ENCODE measurements around the gene PRSS37. TPM values are rescaled to one million over a fixed set of nuclear protein-coding genes. Genes with fewer than 3 reads are reported as not detected.

Gene PRSS37
- total RNA-seq, 1 experiment from 2014 or later: not detected

- Histone ChIP-seq H3K4me1 (ENCODE audit: control insufficient read depth in 1 of 2, insufficient read depth in 2 of 2, low read length in 2 of 2) (no peaks in the 10 kb centered on the region; a peak in 1 of 4 replicates), H3K27ac (ENCODE audit: low read depth, low read length) (no peak overlapping the region), H3K36me3 (ENCODE audit: control insufficient read depth in 1 of 2, insufficient read depth in 2 of 2, low read length in 2 of 2) (no peaks in the 10 kb centered on the region), H3K9ac (ENCODE audit: low read length) (no peak overlapping the region), H3K27me3 (ENCODE audit: insufficient read depth, low read length) (no peaks in the 10 kb centered on the region), H3K9me3 (ENCODE audit: control insufficient read depth in 1 of 2, insufficient read depth in 1 of 2, low read depth in 1 of 2, low read length in 2 of 2) (no peaks in the 10 kb centered on the region), H3K4me2 (ENCODE audit: low read length) (no peak overlapping the region), H3K4me3 (replicated peaks in 1 of 2; ENCODE audit: low read depth in 1 of 2, low read length in 2 of 2) (no peak overlapping the region), H3K79me2 (ENCODE audit: insufficient read depth, low read length) (no peaks in the 10 kb centered on the region), H2AFZ (ENCODE audit: low read depth, low read length, poor library complexity, severe bottlenecking) (no peak overlapping the region), H3K9me2 (ENCODE audit: insufficient read depth) (no peaks in the 10 kb centered on the region), H4K20me1 (ENCODE audit: insufficient read depth) (no peaks in the 10 kb centered on the region)
- DNase-seq (ENCODE audit: low read depth, low spot score) (no peak), ATAC-seq (no peak)
- ChIA-PET CTCF (no interaction called here), POLR2A (no interaction called here), RAD21 (ENCODE audit: low non-redundant PET in 1 of 2, low total read pairs in 2 of 2, uncharacterized antibody in 2 of 2, unreplicated experiment in 2 of 2) (no interaction called here)
- intact Hi-C loops (cut with micrococcal nuclease): no loop called here
- TF ChIP-seq FOSL1 (IDR thresholded peaks at IDR 0.05; ENCODE audit: low read depth) (no peak), ZFX (IDR thresholded peaks at IDR 0.05) (no peak), TCF7L2 (IDR thresholded peaks at IDR 0.05; ENCODE audit: borderline replicate concordance, extremely low read depth, insufficient read depth, insufficient read length) (no peak), RAD21 (IDR thresholded peaks at IDR 0.05; ENCODE audit: low read depth) (no peak), CTCF (IDR thresholded peaks at IDR 0.05 in 2 of 3, conservative IDR thresholded peaks at IDR 0.05 in 1 of 3; ENCODE audit: borderline replicate concordance in 1 of 3, insufficient read depth in 1 of 3, low read depth in 2 of 3, low read length in 2 of 3) (no peak), CBX3 (IDR thresholded peaks at IDR 0.05; ENCODE audit: low read depth) (no peak), ZBTB33 (IDR thresholded peaks at IDR 0.05; ENCODE audit: extremely low read depth, insufficient replicate concordance, low read length) (no peak), EZH2 (IDR thresholded peaks at IDR 0.05) (no peak), ATF3 (IDR thresholded peaks at IDR 0.05) (no peak), POLR2A (IDR thresholded peaks at IDR 0.05; ENCODE audit: borderline replicate concordance, extremely low read depth, insufficient read depth, insufficient read length) (no peak), JUND (IDR thresholded peaks at IDR 0.05) (no peak), YY1 (IDR thresholded peaks at IDR 0.05; ENCODE audit: extremely low read depth, insufficient replicate concordance, low read depth, low read length) (no peak), SRF (IDR thresholded peaks at IDR 0.05; ENCODE audit: low read depth) (no peak), SP1 (IDR thresholded peaks at IDR 0.05; ENCODE audit: low read depth) (no peak), MAX (IDR thresholded peaks at IDR 0.05) (no peak), CEBPB (IDR thresholded peaks at IDR 0.05; ENCODE audit: low read depth) (no peak)
- no TSS peak for BruUV-seq (replicated peaks)
Observed at GRCh38 chr7:141840708-141841107, 577 bp downstream of the PRSS37 start.

Data from HCT116 (cell line).